GM21825 (cell line): ENCODE measurements around the gene LRRC8C.
"Not testable (repeated sequence)": the region's sequence is repeated elsewhere in the genome, so short reads cannot be mapped to it uniquely, and the experiment has no call there.

Experiments
- ATAC-seq: cut with Tn5 transposase; IDR thresholded peaks from one replicate; pipeline ENCODE4 v1.9.1; 2021; ENCODE audit warnings: mild to moderate bottlenecking, moderate library complexity; ENCODE audit not compliant: unreplicated experiment

LRRC8C gene

DNA sequence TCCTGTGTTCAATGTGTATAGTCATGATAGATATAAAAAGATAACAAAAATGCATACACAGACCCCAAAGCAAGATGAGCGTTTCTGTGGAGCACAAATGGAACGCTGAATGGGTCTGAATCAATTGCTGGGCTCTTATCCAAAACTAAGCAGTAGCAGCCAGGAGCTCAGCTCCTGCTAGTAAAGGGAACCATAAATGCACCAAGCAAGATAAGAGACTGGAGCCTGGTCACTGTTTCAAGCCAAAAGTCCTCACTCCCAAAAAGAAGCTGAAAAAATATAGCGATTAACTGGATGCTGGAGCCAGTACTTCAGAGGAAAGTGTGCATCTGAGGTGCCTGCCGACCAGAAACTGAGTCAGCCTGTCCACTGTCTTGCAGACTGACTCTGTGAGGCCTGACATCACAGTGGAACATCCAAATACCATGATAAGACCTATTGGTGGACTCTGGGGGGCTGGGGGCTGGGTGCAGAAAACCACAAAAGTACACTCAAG is 68.9 kb downstream of the LRRC8C start:
- no peak for ATAC-seq

- ATAC-seq, result no peak
Measured at GRCh38 chr1:89702520-89703045, 69.7 kb downstream of the LRRC8C start.

GRCh38 chr1:89703469-89703868 is 70.5 kb downstream of the LRRC8C start:
- no peak for ATAC-seq

- no peak for ATAC-seq
Measured at GRCh38 chr1:89704014-89704413, 71.1 kb downstream of the LRRC8C start.

DNA sequence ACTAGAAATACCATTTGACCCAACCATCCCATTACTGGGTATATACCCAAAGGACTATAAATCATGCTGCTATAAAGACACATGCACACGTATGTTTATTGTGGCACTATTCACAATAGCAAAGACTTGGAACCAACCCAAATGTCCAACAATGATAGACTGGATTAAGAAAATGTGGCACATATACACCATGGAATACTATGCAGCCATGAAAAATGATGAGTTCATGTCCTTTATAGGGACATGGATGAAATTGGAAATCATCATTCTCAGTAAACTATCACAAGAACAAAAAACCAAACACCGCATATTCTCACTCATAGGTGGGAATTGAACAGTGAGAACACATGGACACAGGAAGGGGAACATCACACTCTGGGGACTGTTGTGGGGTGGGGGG is 72.0 kb downstream of the LRRC8C start:
- ATAC-seq, result not testable (repeated sequence)

- ATAC-seq, result peak; percentile 73
Measured at GRCh38 chr1:89705901-89706699, 73.2 kb downstream of the LRRC8C start.

GRCh38 chr1:89706700-89707012 is 73.7 kb downstream of the LRRC8C start:
- peak; percentile 29 for ATAC-seq

GRCh38 chr1:89708751-89709375 is 75.9 kb downstream of the LRRC8C start:
- no peak for ATAC-seq

DNA sequence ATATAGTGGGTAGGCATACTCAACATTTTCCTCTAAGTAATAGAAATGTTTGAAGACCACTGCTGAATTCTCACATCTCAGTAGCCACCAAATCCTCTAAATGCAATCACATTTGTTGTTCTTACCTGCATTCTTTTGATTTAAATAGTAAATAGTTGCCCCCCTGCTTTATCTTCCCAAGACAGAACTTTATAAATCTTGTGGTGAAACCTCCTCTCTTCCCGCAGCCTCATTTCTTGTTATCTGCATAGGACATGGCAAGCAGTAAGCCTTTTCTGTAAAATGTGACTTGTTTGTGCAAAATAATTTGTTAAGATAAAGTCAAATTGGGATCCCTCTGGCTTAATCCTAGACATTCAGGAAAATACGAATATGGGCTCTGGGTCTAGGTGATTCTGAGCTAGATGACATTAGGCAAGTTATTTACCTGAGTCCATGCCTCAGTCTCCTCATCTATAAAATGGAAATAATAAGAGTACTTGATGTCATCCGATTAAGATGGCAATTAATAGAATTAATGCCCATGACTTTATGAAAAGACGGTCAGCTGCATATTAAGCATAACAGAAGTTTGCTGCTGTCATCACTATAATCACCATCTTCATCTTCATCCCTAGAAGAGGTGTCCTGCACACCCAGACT is 77.7 kb downstream of the LRRC8C start:
- no peak for ATAC-seq

GRCh38 chr1:89711140-89711778 is 78.3 kb downstream of the LRRC8C start:
- no peak for ATAC-seq

- ATAC-seq, result no peak
Measured at GRCh38 chr1:89712420-89712819, 79.5 kb downstream of the LRRC8C start.

DNA sequence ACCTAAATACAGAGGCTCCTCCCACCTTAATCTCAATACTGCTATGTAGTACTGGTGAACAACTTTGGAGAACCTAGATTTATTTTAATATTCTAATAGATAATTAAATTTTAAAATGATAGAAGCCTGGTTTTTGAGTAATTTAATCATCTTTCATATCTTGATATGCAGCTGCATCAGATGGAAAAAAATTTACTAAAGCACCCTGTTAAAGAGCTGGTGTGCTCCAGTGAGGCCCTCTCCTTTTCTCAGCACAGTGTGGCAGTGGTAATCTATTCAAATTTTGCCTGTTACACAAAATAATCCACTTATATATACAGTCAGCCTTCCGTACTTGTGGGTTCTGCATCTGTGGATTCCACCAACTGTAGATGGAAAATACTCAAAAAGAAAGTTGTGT is 82.8 kb downstream of the LRRC8C start:
- no peak for ATAC-seq

DNA sequence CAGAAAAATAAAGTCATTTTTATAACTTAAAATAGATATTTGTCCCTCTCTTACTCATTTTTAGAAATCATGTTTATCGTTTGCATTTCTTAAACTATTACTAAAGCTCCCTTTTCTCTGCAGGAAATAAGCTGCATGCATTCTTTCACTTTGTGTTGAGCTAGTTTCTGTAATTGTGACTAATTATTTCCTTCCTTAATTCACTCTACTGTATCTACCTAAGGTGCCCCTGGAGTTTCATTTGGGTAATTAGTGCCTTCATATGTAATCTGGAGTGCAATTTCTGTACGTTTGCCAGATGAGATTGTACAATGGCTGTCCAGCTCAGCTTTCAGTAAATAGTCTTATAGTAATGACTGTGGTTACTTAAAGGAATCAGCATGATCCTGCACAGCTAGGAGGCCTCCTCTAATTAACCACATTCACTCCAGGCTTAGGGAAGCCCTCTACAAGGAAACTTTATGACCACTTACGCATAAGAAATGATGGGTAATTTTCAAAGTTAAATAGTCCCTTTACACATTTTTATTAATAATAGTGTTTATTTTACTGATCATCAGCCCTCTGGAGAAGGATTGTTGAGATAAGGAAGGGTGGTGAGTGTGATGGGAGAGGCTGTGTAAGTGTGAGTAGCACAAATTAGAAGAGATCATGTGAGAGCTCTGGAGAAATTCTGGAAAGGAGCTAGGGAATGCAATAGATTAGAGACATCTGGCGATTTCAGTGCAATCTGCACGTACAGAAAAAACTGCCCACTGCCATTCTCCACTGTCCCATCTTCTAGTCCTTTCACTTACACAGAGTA is 86.8 kb downstream of the LRRC8C start:
- ATAC-seq, result peak; percentile 91

- ATAC-seq, result no peak
Measured at GRCh38 chr1:89720839-89721238, 87.9 kb downstream of the LRRC8C start.

- ATAC-seq, result no peak
Measured at GRCh38 chr1:89721351-89721750, 88.4 kb downstream of the LRRC8C start.

DNA sequence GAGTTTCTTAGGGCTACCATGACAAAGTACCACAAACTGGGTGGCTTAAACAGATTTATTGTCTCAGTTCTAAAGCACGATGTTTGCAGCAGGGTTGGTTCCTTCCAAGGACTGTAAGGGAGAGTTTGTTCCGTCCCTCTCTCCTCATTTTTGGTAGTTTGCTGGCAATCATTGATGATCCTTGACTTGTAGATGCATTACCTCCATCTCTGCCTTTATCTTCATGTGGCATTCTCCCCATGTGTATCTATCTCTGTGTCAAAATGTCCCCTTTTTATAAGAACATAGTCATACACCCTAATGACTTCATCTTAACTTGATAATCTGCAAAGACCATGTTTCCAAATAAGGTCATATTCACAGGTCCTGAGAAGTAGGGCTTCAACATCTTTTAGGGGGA is 90.2 kb downstream of the LRRC8C start:
- ATAC-seq, result no peak

DNA sequence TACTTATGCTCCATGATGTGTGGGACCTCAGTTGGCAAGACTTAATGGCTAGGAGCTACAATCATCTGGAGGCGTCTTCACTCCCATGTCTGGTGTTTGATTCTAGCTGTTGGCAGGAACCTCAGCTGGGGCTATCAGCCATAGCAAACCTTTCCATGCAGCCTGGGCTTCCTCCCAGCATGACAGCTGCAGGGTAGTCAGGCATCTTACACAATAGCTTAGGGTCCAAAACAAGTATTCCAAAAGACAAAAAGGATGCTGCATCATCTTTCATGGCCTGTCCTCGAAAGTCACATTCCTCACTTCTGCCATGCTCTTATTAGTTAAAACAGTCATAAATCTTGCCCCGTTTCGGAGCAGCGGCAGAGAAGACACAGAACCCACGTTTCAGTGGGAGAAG is 90.9 kb downstream of the LRRC8C start:
- ATAC-seq, result no peak

GRCh38 chr1:89724369-89725010 is 91.6 kb downstream of the LRRC8C start:
- peak; percentile 82 for ATAC-seq

GRCh38 chr1:89725011-89725370 is 92.1 kb downstream of the LRRC8C start:
- no peak for ATAC-seq

- ATAC-seq, result no peak
Measured at GRCh38 chr1:89725631-89726030, 92.7 kb downstream of the LRRC8C start.
